GM18526 (cell line): Measurements from ENCODE around the gene MARK2.

Experiments
- POLR2A ChIP-seq: IDR thresholded peaks from 3 replicates; pipeline ENCODE4 v1.6.1; 2011; ENCODE audit not compliant: insufficient read length; ENCODE audit errors: extremely low read depth

Gene MARK2

DNA sequence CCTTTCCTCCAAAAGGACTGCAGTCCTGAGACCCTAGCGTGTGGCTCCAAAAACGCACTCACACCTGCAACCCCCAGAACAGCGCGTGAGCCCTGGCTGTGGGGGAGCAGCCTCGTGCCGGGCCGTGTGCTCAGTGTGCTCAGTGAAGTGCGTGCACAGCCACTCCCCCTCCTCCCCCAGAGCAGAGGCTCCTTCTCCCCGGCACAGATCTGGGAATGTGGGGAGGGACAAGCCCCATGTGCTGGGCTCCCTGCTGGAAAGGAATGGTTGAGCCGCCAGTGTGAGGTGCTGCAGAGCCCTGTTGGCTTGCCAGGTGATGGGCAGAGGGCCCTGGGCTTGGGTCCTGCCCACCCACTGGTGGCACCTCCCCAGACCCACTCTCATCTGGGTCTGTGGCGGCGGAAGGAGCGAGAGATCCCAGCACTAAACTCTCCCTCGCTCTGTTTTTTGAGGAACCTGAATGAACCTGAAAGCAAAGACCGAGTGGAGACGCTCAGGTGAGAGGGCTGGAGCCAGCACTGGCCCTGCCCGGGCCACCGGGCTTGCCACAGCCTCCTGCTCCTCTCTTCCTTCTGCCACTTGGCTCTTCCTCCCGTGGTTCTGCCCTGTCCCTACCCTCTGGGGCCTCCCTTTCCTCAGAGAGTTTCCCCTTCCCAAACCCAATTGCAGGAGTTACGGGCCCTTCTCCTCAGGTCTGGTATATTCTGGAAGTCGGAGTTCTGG, 69.1 kb downstream of the MARK2 start:
- TF ChIP-seq POLR2A = no peak

- TF ChIP-seq POLR2A = no peak
These were observed 69.9 kb downstream of the MARK2 start for GRCh38 chr11:63908631-63909401.

DNA sequence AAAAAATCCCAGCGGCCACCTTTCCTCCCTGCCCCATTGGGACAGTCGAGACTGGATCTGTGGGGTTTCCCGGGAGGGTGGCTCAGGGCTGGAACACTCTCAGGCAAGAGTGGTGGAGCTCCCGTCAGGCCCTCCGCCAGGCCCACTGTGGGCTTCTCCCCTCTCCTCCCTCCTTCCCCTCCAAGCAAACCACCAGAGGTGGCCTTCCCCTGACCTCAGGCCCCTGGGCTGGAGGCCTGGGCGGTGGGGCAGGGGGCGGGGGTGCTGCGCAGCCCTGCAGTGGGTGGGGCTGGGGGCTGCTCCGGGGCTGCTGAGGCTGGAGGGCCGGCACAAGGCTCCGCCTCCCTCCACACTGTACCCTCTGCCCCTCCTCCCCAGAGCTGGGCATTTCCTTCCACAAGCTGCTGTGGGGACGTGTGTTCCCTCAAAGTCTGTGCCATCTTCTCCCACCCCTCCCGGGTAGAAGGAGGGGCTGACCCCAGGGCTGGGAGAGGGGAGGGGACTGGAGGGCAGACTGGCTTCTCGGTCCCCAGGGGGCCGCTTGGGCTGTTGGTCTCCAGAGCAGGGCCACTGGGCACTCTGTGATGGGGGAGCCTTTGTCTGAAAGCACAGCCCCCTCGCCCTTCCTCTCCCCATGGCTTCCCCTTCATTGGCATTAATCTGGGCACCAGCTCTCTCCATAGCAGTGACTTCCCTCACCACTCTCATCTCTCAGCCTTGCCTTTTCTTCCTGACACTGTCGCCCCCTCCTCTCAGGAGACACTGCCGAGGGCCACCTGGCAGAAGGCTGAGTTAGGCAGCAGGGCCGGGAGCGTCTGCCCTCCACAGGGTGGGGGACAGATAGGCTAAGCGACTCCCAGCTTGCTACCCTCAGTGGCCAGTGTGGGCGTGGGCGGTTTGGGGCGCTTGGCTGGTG, 70.9 kb downstream of the MARK2 start:
- TF ChIP-seq POLR2A = no peak

DNA sequence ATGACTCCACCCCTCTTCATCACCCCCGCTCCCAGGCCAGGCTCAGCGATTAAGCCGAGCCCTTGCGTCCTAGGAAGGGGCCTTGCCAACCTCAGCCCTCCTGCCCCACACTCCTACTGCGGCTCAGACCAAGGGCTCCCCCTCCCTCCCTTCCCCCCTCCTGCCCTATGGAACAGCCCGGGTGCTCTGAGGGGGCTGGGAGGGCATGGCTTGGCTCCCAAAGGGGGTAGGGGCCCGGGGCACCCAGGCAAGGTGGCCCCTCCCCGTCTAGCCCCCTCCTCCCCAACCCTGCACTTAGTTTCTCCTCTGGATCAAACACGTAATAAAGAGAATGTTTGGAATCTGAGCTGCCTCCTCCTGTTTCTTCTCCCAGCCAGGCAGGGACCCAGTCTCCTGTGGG, 71.8 kb downstream of the MARK2 start:
- TF ChIP-seq POLR2A = no peak

DNA sequence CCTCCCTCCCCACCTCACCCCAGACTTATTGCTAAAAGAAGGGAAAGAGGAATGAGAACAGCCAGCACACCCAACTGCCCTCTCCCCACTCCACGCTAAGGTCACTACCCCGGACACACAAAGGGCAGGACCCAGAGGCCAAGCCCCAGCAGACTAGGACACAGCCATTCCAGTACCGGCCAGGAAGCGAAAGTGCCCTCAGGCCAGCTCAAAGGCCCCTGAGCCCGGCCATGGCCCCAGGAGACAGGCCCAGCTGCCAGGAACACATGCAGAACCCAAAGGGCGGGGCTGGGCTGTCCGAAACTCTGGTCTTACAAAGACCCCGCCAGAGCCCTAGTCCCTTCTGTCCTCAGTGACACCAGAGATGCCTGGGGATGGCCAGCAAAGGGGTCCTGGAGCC, 72.5 kb downstream of the MARK2 start:
- TF ChIP-seq POLR2A = no peak

DNA sequence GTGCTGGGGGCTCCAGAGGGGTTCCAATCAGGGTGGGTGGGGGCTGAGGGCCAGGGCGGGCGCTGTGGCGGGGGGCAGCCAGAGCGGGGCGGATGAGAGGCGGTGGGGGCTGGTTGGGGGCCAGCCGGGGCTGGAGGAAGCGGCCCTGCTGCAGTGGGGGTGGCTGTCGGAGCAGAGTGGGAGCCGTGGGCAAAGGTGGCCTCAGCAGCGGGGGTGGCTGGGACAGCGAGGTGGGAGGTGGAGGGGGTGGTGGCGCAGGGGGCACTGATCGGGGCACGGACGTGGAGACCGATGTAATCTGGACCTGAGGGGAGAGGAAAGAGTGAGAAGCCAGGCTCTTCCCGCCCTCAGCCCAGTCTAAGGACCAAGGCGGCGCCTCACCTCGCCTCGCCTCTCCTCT, 73.0 kb downstream of the MARK2 start:
- TF ChIP-seq POLR2A = no peak

- TF ChIP-seq POLR2A = no peak
These were observed 73.8 kb downstream of the MARK2 start for GRCh38 chr11:63912678-63913077.

- TF ChIP-seq POLR2A = no peak
These were observed 75.2 kb downstream of the MARK2 start for GRCh38 chr11:63913866-63914830.

DNA sequence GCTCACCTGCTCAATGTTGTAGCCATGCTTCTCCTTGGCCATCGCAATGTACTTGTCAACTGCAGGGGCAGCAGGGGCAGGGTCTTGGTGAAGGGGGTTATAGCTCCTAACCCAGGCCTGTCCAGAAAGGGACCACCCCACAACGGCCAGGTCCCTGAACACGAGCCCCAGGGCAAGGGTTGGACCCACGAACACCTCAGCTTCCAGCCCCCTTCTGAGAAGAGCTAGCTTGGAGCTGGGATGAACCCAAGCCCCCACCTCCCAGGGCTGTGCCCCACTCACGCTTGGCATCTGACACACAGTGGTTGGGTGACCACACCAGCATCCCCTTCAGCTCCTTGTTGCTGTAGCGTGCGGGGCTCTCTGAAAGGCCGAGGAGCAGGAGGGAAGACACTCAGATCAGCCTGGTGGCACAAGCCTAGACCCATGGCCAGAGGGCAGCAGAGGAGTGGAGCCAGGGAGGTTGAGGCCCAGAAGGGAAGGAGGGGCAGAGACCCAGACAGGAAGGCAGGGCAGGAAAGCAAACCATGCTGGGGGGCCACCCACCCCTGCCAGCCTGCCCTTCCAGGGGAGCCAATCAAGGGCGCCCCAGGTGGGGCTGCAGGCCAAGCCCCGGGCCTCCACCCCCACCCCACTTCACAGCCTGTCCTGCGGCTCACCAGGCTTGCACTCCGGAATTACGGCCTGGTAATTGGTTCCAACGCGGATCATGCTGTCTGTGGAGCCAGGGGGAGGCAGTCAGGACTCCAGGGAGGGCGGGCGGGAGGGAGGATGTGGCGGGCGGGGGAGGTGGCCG, 76.2 kb downstream of the MARK2 start:
- no peak for TF ChIP-seq POLR2A

GRCh38 chr11:63915961-63916836, 77.3 kb downstream of the MARK2 start:
- TF ChIP-seq POLR2A = no peak

DNA sequence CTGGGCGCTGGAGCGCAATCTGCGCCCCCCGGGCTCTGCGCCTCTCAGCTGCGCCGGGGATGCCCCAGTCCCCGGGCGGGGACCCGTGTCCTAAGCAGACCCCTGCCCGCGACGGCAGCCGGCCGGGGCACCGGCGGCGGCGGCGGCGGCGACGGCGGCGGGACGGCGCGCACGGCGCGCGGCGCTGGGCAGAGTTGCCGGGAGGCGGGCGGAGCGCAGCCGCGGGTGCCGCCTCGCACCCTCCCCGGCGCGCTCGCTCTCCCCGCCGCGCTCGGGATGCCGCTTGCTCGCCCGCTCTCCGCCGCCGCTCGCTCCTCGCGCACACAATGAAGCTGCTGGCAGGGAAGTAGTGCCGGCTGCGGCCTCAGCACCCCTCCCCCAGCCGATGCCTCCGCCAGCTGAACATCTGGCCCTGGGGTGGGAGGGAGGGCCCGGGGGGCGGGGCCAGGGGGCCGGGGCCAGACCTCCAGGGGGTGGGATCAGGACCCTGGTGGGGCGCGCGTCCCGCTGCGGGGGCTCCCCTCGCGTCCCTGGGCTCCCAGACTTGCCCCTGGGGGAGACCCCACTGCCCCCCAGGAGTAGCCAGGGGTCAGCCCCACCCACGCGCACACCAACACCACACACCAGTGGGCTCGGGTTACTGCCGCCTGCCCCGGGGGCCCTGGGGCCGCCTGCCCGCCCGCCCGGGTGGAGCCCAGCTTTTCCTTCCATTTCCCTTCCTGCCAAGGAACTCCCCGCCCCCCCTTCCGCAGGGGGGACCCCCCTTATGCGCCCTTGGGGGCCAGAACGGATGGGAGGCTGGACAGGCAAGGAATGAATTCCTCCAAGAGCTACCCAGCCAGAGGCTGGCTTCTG, 78.2 kb downstream of the MARK2 start, which contains the start of gene RCOR2:
TSS of gene RCOR2 (minus strand) at position 328 of the 855 bp plus-strand sequence. CDS start 708 bp downstream, outside the sequence.
- TF ChIP-seq POLR2A = peak; percentile 26

- no peak for TF ChIP-seq POLR2A
These were observed 79.0 kb downstream of the MARK2 start for GRCh38 chr11:63917692-63918506.
